Chondrocyte (in vitro differentiated cells): Measurements from ENCODE around the gene PACS2. TPM values are rescaled to one million over a fixed set of nuclear protein-coding genes. Genes with fewer than 3 reads are reported as not detected.
"Not testable (repeated sequence)": the region's sequence is repeated elsewhere in the genome, so short reads cannot be mapped to it uniquely, and the experiment has no call there.

ENCODE experiments used
- DNase-seq: peaks from one replicate; pipeline ENCODE4 v3.0.0; 2021; ENCODE audit warnings: mixed read lengths, low spot score
- H3K27ac Mint-ChIP-seq: one replicate; pipeline ENCODE4 v1.8.0; 2021; ENCODE audit warnings: mild to moderate bottlenecking, moderate library complexity, mixed read lengths; ENCODE audit not compliant: unreplicated experiment
- H3K27me3 Mint-ChIP-seq: 2 replicates; pipeline ENCODE4 v1.8.0; 2021; ENCODE audit warnings: low read depth, mixed read lengths
- H3K36me3 Mint-ChIP-seq: 2 replicates; pipeline ENCODE4 v1.8.0; 2021; ENCODE audit warnings: low read depth, mixed read lengths
- H3K4me1 Mint-ChIP-seq: 2 replicates; pipeline ENCODE4 v1.8.0; 2021; ENCODE audit warnings: low read depth, mild to moderate bottlenecking, mixed read lengths
- H3K4me3 Mint-ChIP-seq: one replicate; pipeline ENCODE4 v1.8.0; 2021; ENCODE audit warnings: mild to moderate bottlenecking, moderate library complexity, mixed read lengths; ENCODE audit not compliant: unreplicated experiment
- H3K9me3 Mint-ChIP-seq: 2 replicates; pipeline ENCODE4 v1.8.0; 2021; ENCODE audit warnings: low read depth, mixed read lengths
- total RNA-seq: library from RNA; stranded (reverse); gene quantifications from 3 replicates; pipeline ENCODE4 v1.2.1, GENCODE V29; 2021
- TF ChIP-seq, protein P1 (sequence below): fragments of 200-600 bp; sonication (generic); IDR thresholded peaks from 2 replicates; pipeline ENCODE4 v1.5.0; 2021; ENCODE audit warnings: antibody characterized with exemption, mild to moderate bottlenecking, moderate library complexity

The PACS2 gene
- total RNA-seq, 1 donor from 2014 or later = 82.6 TPM

DNA sequence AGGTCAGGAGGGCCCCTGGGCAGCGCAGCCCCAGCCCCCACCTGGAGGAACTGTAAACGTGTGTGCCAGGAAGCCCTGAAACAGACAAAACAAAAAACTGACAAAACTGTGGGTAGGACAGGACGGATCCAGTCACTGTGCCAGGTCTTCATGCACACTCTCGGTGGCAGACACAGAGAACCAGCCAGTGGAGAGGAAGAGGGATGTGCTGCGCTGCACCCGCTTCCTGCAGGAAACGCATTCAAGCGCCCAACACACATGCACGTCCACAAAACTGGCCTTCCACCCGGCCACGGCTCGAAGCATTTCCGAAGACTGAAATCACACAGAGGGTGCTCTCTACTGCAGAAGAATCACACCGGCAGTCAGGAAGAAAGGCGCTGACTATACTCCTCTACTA, 30.6 kb upstream of the PACS2 start:
- no peak overlapping the region for H3K4me3 Mint-ChIP-seq
- no peaks in the 10 kb centered on the region for H3K27me3 Mint-ChIP-seq
- no peak overlapping the region for H3K27ac Mint-ChIP-seq
- no peak for DNase-seq
- peaks cover 2% of the 10 kb centered on the region for H3K36me3 Mint-ChIP-seq
- peaks cover 8% of the 10 kb centered on the region for H3K4me1 Mint-ChIP-seq
- TF ChIP-seq, protein P1, sequence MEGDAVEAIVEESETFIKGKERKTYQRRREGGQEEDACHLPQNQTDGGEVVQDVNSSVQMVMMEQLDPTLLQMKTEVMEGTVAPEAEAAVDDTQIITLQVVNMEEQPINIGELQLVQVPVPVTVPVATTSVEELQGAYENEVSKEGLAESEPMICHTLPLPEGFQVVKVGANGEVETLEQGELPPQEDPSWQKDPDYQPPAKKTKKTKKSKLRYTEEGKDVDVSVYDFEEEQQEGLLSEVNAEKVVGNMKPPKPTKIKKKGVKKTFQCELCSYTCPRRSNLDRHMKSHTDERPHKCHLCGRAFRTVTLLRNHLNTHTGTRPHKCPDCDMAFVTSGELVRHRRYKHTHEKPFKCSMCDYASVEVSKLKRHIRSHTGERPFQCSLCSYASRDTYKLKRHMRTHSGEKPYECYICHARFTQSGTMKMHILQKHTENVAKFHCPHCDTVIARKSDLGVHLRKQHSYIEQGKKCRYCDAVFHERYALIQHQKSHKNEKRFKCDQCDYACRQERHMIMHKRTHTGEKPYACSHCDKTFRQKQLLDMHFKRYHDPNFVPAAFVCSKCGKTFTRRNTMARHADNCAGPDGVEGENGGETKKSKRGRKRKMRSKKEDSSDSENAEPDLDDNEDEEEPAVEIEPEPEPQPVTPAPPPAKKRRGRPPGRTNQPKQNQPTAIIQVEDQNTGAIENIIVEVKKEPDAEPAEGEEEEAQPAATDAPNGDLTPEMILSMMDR = no peak
- H3K9me3 Mint-ChIP-seq = no peaks in the 10 kb centered on the region

- no peak for DNase-seq
- Mint-ChIP-seq H3K4me1 (peaks cover 8% of the 10 kb centered on the region), H3K27me3 (no peaks in the 10 kb centered on the region), H3K4me3 (no peak overlapping the region), H3K27ac (no peak overlapping the region), H3K36me3 (peaks cover 2% of the 10 kb centered on the region), H3K9me3 (no peaks in the 10 kb centered on the region)
- TF ChIP-seq, protein P1 = no peak
Measured at GRCh38 chr14:105285174-105285573, 29.4 kb upstream of the PACS2 start.

GRCh38 chr14:105286759-105287144, 27.8 kb upstream of the PACS2 start:
- Mint-ChIP-seq H3K36me3 (peaks cover 2% of the 10 kb centered on the region), H3K27ac (no peak overlapping the region), H3K9me3 (no peaks in the 10 kb centered on the region), H3K4me1 (peaks cover 3% of the 10 kb centered on the region), H3K27me3 (no peaks in the 10 kb centered on the region), H3K4me3 (no peak overlapping the region)
- no peak for DNase-seq
- TF ChIP-seq, protein P1 = no peak

DNA sequence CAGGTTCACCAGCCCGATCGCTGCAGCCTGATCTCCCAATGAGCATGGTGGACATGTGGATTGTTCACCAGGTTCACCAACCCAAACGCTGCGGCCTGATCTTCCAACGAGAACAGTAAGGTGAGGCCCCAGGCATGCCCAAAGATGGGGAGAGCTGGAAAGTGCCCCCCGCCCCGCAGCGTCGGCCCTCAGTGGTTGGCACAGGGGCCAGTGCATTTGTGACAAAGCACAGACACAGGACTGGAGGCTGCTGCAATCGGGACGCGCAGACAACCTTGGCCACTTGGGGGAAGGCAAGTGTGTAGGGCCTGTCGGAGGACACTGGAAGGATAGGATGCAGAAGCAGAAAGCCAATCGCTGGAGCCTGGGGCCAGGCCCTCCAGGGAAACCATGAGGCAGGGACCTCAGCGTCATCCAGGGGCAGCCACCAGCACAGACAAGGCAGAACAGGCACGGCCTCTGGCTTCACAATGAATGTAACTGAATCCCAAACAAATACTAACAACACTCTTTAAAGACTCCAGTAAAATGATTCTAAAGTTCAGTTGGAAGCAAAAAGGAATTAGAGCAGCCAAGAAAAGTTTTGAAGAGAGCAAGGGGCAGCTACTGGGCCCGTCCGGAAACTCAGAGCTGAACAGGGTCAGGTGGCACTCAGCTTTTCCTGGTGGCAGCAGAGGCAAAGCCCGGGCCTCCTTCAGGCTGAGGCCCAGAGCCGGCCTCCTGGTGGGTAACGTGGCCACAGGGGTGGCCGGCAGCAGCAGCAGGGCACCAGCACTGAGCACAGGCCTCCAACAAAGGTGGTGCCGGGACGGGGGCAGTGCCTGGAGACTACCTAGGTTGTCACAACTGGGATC, 27.1 kb upstream of the PACS2 start:
- no peak overlapping the region for H3K27ac Mint-ChIP-seq
- no peaks in the 10 kb centered on the region for H3K4me1 Mint-ChIP-seq
- no peak for DNase-seq
- TF ChIP-seq, protein P1 = no peak
- H3K4me3 Mint-ChIP-seq = no peak overlapping the region
- H3K27me3 Mint-ChIP-seq = no peaks in the 10 kb centered on the region
- no peaks in the 10 kb centered on the region for H3K9me3 Mint-ChIP-seq
- peaks cover 2% of the 10 kb centered on the region for H3K36me3 Mint-ChIP-seq

DNA sequence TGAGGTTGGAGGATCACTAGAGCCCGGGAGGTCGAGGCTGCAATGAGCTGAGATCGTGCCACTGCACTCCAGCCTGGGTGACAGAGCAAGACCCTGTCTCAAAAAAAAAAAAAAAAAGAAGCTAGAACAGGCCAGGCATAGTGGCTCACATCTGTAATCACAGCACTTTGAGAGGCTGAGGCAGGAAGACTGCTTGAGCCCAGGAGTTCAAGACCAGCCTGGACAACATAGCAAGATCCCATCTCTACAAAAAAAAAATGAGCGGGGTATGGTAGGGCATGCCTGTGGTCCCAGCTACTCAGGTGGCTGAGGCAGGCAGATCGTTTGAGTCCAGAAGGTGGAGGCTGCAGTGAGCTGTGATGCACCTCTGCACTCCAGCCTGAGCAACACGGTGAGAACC, 25.6 kb upstream of the PACS2 start:
- not testable (repeated sequence) for DNase-seq, H3K27ac Mint-ChIP-seq, H3K36me3 Mint-ChIP-seq, H3K27me3 Mint-ChIP-seq, H3K4me1 Mint-ChIP-seq, H3K4me3 Mint-ChIP-seq, H3K9me3 Mint-ChIP-seq
